ELF-1 (cell line): Measurements from ENCODE around the gene OXCT2.
"Not testable (repeated sequence)": the region's sequence is repeated elsewhere in the genome, so short reads cannot be mapped to it uniquely, and the experiment has no call there.

Source experiments
- DNase-seq: peaks from one replicate; pipeline ENCODE4 v3.0.0-alpha.2; 2016; ENCODE audit warnings: low read depth, low spot score

OXCT2 gene

GRCh38 chr1:39787468-39787867, 16.3 kb upstream of the OXCT2 start:
- DNase-seq: no peak

GRCh38 chr1:39787108-39787375, 15.9 kb upstream of the OXCT2 start:
- DNase-seq: not testable (repeated sequence)

- DNase-seq: not testable (repeated sequence)
Measured at GRCh38 chr1:39786303-39787107, 15.4 kb upstream of the OXCT2 start.

- DNase-seq: not testable (repeated sequence)
Measured at GRCh38 chr1:39782685-39783084, 11.5 kb upstream of the OXCT2 start.

- DNase-seq: no peak
Measured at GRCh38 chr1:39782103-39782502, 11.0 kb upstream of the OXCT2 start.

GRCh38 chr1:39781349-39781715, 10.2 kb upstream of the OXCT2 start:
- no peak for DNase-seq

- DNase-seq: no peak
Measured at GRCh38 chr1:39779821-39780220, 8.7 kb upstream of the OXCT2 start.

- DNase-seq: no peak
Measured at GRCh38 chr1:39779137-39779536, 8.0 kb upstream of the OXCT2 start.

GRCh38 chr1:39778463-39779099, 7.4 kb upstream of the OXCT2 start:
- DNase-seq: not testable (repeated sequence)

- not testable (repeated sequence) for DNase-seq
Measured at GRCh38 chr1:39777896-39778295, 6.7 kb upstream of the OXCT2 start.

- no peak for DNase-seq
Measured at GRCh38 chr1:39777306-39777705, 6.2 kb upstream of the OXCT2 start.

- DNase-seq: no peak
Measured at GRCh38 chr1:39776886-39777285, 5.7 kb upstream of the OXCT2 start.

GRCh38 chr1:39776400-39776713, 5.2 kb upstream of the OXCT2 start:
- no peak for DNase-seq

- DNase-seq: not testable (repeated sequence)
Measured at GRCh38 chr1:39775676-39776399, 4.7 kb upstream of the OXCT2 start.

GRCh38 chr1:39775141-39775540, 4.0 kb upstream of the OXCT2 start:
- not testable (repeated sequence) for DNase-seq

GRCh38 chr1:39773369-39773979, 2.3 kb upstream of the OXCT2 start:
- not testable (repeated sequence) for DNase-seq

GRCh38 chr1:39770100-39771021, 787 bp downstream of the OXCT2 start:
- not testable (repeated sequence) for DNase-seq

GRCh38 chr1:39769502-39769901, 1.6 kb downstream of the OXCT2 start:
- not testable (repeated sequence) for DNase-seq

GRCh38 chr1:39766466-39766865, 4.7 kb downstream of the OXCT2 start:
- DNase-seq: not testable (repeated sequence)

- DNase-seq: not testable (repeated sequence)
Measured at GRCh38 chr1:39764512-39764911, 6.6 kb downstream of the OXCT2 start.

- not testable (repeated sequence) for DNase-seq
Measured at GRCh38 chr1:39763619-39764374, 7.4 kb downstream of the OXCT2 start.
